Loucy (cell line): ENCODE data around the gene TMEM132D.

Source experiments
- EZH2phosphoT487 ChIP-seq: fragments of 200-600 bp; IDR thresholded peaks from 2 replicates; pipeline ENCODE4 v1.6.1; 2018; ENCODE audit warnings: antibody characterized with exemption, mild to moderate bottlenecking, moderate library complexity, borderline replicate concordance
- TF ChIP-seq, protein P1 (sequence below): fragments of 200-600 bp; sonication (generic); conservative IDR thresholded peaks from 2 replicates; pipeline ENCODE4 v1.5.1; 2014; ENCODE audit warnings: mild to moderate bottlenecking, antibody characterized with exemption, low read length

DNA sequence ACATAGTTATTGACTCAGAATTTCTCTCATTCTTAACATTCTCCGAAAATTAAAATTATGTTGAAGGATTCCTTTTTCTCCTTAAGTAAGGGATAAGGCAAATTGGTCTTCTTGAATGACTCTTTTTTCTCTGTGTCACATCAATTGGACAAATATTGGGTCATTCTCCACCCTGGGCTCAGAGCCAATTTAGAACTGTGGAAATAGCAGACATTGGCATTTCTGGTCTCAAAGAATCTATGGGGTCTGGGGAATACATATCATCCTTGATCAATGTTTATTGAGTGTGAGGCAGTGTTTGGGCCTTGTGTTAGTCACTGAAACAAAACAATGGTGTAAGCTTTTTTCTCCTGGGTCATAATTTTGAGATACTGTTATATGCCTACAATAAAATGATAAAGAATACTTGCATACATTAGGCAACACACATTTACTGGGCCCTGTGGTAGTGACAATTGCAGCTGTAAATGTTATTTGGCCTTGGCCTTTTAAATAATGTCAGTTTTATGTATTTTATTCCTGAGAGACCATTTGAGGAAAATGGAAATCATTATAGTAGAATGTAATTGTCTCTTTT, 414.6 kb downstream of the TMEM132D start:
- TF ChIP-seq, protein P1, sequence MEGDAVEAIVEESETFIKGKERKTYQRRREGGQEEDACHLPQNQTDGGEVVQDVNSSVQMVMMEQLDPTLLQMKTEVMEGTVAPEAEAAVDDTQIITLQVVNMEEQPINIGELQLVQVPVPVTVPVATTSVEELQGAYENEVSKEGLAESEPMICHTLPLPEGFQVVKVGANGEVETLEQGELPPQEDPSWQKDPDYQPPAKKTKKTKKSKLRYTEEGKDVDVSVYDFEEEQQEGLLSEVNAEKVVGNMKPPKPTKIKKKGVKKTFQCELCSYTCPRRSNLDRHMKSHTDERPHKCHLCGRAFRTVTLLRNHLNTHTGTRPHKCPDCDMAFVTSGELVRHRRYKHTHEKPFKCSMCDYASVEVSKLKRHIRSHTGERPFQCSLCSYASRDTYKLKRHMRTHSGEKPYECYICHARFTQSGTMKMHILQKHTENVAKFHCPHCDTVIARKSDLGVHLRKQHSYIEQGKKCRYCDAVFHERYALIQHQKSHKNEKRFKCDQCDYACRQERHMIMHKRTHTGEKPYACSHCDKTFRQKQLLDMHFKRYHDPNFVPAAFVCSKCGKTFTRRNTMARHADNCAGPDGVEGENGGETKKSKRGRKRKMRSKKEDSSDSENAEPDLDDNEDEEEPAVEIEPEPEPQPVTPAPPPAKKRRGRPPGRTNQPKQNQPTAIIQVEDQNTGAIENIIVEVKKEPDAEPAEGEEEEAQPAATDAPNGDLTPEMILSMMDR: no peak
- TF ChIP-seq EZH2phosphoT487: no peak
